Measurements from ENCODE around the gene MSI2. TPM values are rescaled to one million over a fixed set of nuclear protein-coding genes. Genes with fewer than 3 reads are reported as not detected.

MSI2 gene
- total and polyA plus RNA-seq, 2 experiments from 2014 or later = 18.9 to 41.8 TPM

DNA sequence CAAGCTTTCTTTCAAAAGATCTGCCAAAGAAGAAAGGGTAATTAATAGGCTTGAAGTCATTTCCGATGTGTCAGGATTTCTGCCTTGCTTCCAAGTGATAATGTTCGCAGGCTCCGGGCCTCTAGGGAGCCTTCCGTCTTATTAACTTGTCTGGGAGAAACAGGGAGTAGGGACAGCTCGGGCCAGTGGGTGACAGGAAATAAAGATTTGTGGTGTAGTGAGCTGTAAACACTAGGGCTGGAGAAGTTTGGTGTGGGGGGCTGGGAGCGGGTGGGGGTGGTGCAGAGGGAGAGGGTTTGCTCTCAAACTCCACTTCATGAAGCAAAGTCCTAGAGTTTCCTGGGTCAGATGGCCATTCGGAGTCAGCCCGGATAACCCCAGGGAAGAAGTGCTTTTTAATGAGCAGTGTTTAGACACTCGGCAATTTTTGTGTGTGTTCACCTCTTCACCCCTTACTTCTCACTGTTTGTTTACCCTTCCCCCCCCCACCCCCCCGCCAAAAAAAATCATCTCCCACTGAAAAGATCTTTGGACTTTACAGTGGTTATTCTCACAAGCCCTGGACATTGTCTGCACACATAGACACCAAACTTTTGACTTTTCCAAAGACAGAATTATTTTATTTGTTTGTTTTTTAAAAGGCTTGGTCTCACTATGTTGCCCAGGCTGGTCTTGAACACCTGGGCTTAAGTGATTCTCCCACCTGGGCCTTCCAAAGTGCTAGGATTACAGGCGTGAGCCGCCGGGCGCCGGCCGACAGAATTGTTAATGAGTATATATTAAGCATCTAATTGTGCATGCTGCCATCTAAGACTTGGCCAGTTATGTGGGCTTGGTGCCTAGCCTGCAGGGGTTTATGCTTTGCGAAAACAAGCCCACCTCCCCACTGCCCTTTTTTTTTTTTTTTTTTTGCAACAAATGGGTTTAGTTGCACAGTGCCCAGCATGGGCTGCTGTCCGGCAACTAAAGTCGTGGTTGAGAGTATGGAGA, 292.4 kb downstream of the MSI2 start:
- Histone ChIP-seq H3K4me1 (ENCODE audit: insufficient read depth) (peaks cover 79% of the 10 kb centered on the region), H3K27ac (ENCODE audit: low read depth) (peak overlapping the region; percentile 9; the same call in 1 of the 2 replicates)

DNA sequence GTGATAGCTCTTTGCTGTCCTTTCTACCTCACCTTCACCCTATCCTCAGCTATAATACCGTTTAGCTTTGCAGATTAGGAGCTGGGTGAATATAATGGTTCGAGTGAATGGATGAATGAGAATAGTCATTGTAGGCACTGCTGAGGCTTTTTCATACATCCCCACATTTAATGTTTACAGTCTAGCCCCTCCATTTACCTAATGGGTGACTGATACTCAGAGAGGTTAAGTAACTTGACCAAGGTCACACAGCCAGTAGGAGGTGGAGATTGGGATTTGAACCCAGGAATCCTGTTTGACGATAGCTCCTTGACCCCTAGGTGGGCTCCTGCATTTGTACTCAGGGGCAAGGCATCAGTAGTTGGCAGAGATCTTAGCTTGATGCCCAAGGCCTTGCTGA, 293.1 kb downstream of the MSI2 start:
- 0 out of 2 replicates have a peak overlapping the region, but pooled peaks have one; percentile 9 for H3K27ac ChIP-seq (ENCODE audit: low read depth)
- H3K4me3 ChIP-seq = no peak overlapping the region
- H3F3A ChIP-seq (replicated peaks; ENCODE audit: low read depth) = no peaks in the 10 kb centered on the region
- H3K4me2 ChIP-seq = no peak overlapping the region; the same call in 1 of the 2 replicates
- Mint-ChIP-seq H3K4me3 (no peak overlapping the region), H3K4me1 (peaks cover 95% of the 10 kb centered on the region), H3K27me3 (ENCODE audit: insufficient read depth, low read depth, poor library complexity) (peaks cover 11% of the 10 kb centered on the region), H3K36me3 (ENCODE audit: low read depth) (no peaks in the 10 kb centered on the region), H3K27ac (peak overlapping the region; percentile 34; the same call in 1 of the 2 replicates), H3K9me3 (no peaks in the 10 kb centered on the region)
- H3K9me2 ChIP-seq (ENCODE audit: insufficient read depth) = no peaks in the 10 kb centered on the region
- no peak for ATAC-seq
- no peak overlapping the region for H2AFZ ChIP-seq
- H4K20me1 ChIP-seq (replicated peaks; ENCODE audit: insufficient read depth) = peaks cover 11% of the 10 kb centered on the region
- no peaks in the 10 kb centered on the region for H3K27me3 ChIP-seq (ENCODE audit: insufficient read depth)
- H3K79me2 ChIP-seq (replicated peaks; ENCODE audit: insufficient read depth) = 0 out of 2 replicates have a peak, but pooled peaks cover 6% of the 10 kb centered on the region
- no peak for DNase-seq (ENCODE audit: low spot score)
- H3K4me1 ChIP-seq (ENCODE audit: insufficient read depth) = peaks cover 83% of the 10 kb centered on the region
- H3K36me3 ChIP-seq (ENCODE audit: insufficient read depth) = no peaks in the 10 kb centered on the region
- no peak for TF ChIP-seq STAT1 (IDR thresholded peaks at IDR 0.05; ENCODE audit: unreplicated experiment)
- TF ChIP-seq NANOG (IDR thresholded peaks at IDR 0.05; ENCODE audit: borderline replicate concordance) = no peak
- TF ChIP-seq EZH2phosphoT487 (IDR thresholded peaks at IDR 0.05; ENCODE audit: unreplicated experiment) = no peak
- TF ChIP-seq, protein P1, sequence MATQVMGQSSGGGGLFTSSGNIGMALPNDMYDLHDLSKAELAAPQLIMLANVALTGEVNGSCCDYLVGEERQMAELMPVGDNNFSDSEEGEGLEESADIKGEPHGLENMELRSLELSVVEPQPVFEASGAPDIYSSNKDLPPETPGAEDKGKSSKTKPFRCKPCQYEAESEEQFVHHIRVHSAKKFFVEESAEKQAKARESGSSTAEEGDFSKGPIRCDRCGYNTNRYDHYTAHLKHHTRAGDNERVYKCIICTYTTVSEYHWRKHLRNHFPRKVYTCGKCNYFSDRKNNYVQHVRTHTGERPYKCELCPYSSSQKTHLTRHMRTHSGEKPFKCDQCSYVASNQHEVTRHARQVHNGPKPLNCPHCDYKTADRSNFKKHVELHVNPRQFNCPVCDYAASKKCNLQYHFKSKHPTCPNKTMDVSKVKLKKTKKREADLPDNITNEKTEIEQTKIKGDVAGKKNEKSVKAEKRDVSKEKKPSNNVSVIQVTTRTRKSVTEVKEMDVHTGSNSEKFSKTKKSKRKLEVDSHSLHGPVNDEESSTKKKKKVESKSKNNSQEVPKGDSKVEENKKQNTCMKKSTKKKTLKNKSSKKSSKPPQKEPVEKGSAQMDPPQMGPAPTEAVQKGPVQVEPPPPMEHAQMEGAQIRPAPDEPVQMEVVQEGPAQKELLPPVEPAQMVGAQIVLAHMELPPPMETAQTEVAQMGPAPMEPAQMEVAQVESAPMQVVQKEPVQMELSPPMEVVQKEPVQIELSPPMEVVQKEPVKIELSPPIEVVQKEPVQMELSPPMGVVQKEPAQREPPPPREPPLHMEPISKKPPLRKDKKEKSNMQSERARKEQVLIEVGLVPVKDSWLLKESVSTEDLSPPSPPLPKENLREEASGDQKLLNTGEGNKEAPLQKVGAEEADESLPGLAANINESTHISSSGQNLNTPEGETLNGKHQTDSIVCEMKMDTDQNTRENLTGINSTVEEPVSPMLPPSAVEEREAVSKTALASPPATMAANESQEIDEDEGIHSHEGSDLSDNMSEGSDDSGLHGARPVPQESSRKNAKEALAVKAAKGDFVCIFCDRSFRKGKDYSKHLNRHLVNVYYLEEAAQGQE (IDR thresholded peaks at IDR 0.05; ENCODE audit: unreplicated experiment) = no peak
- no peak for TF ChIP-seq POLR2AphosphoS5 (IDR thresholded peaks at IDR 0.05; ENCODE audit: low read depth)

More for the DNA sequence above, 292.4 kb downstream of the MSI2 start:
- Histone ChIP-seq H3K9me2 (ENCODE audit: insufficient read depth) (no peaks in the 10 kb centered on the region), H3K27me3 (ENCODE audit: insufficient read depth) (no peaks in the 10 kb centered on the region), H3K4me3 (no peak overlapping the region), H3K79me2 (replicated peaks; ENCODE audit: insufficient read depth) (0 out of 2 replicates have a peak, but pooled peaks cover 6% of the 10 kb centered on the region), H3F3A (replicated peaks; ENCODE audit: low read depth) (no peaks in the 10 kb centered on the region), H3K36me3 (ENCODE audit: insufficient read depth) (no peaks in the 10 kb centered on the region), H2AFZ (no peak overlapping the region), H4K20me1 (replicated peaks; ENCODE audit: insufficient read depth) (peaks cover 11% of the 10 kb centered on the region), H3K4me2 (peak overlapping the region; percentile 63)
- H3K4me3 Mint-ChIP-seq = no peak overlapping the region; the same call in 2 of the 3 replicates
- H3K9me3 Mint-ChIP-seq = no peaks in the 10 kb centered on the region
- peaks cover 14% of the 10 kb centered on the region for H3K27me3 Mint-ChIP-seq (ENCODE audit: insufficient read depth, low read depth, poor library complexity)
- ATAC-seq (no peak), DNase-seq (ENCODE audit: low spot score) (no peak)
- H3K36me3 Mint-ChIP-seq (ENCODE audit: low read depth) = no peaks in the 10 kb centered on the region
- H3K27ac Mint-ChIP-seq = peak overlapping the region; percentile 74; the same call in 1 of the 2 replicates
- H3K4me1 Mint-ChIP-seq = peaks cover 96% of the 10 kb centered on the region
- TF ChIP-seq JUNB (IDR thresholded peaks at IDR 0.05; ENCODE audit: unreplicated experiment) (no peak), STAT1 (IDR thresholded peaks at IDR 0.05; ENCODE audit: unreplicated experiment) (no peak), NANOG (IDR thresholded peaks at IDR 0.05; ENCODE audit: borderline replicate concordance) (no peak)
- TF ChIP-seq, protein P1 (IDR thresholded peaks at IDR 0.05; ENCODE audit: unreplicated experiment) = no peak
- TF ChIP-seq, protein P2, sequence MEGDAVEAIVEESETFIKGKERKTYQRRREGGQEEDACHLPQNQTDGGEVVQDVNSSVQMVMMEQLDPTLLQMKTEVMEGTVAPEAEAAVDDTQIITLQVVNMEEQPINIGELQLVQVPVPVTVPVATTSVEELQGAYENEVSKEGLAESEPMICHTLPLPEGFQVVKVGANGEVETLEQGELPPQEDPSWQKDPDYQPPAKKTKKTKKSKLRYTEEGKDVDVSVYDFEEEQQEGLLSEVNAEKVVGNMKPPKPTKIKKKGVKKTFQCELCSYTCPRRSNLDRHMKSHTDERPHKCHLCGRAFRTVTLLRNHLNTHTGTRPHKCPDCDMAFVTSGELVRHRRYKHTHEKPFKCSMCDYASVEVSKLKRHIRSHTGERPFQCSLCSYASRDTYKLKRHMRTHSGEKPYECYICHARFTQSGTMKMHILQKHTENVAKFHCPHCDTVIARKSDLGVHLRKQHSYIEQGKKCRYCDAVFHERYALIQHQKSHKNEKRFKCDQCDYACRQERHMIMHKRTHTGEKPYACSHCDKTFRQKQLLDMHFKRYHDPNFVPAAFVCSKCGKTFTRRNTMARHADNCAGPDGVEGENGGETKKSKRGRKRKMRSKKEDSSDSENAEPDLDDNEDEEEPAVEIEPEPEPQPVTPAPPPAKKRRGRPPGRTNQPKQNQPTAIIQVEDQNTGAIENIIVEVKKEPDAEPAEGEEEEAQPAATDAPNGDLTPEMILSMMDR (conservative IDR thresholded peaks at IDR 0.05; ENCODE audit: low read depth in 2 of 2) = no peak

All from GM23338 (cell line).